Fibroblast of lung (primary cell): ENCODE measurements around the gene HUNK. TPM values are rescaled to one million over a fixed set of nuclear protein-coding genes. Genes with fewer than 3 reads are reported as not detected.

Source experiments
- DNase-seq, 2 donors: peaks; one replicate each; pipeline versions ENCODE4 v3.0.0 to v3.0.0-alpha.2; 2010; ENCODE audit warnings: low read depth in 2 of 2
- H2AFZ ChIP-seq: 2 replicates; pipeline ENCODE4 v1.5.1; 2012; ENCODE audit warnings: low read length, control low read depth, inconsistent platforms
- H3K27ac ChIP-seq: 2 replicates; pipeline ENCODE4 v1.5.1; 2011; ENCODE audit warnings: low read length, control low read depth; ENCODE audit not compliant: insufficient read depth
- H3K27me3 ChIP-seq: 2 replicates; pipeline ENCODE4 v1.5.1; 2011; ENCODE audit warnings: mild to moderate bottlenecking, low read length; ENCODE audit not compliant: control insufficient read depth, insufficient read depth
- H3K36me3 ChIP-seq: 2 replicates; pipeline ENCODE4 v1.5.1; 2011; ENCODE audit warnings: low read length; ENCODE audit not compliant: control insufficient read depth, insufficient read depth
- H3K4me1 ChIP-seq: 2 replicates; pipeline ENCODE4 v1.5.1; 2011; ENCODE audit warnings: low read length; ENCODE audit not compliant: control insufficient read depth, insufficient read depth; ENCODE audit errors: extremely low read depth
- H3K4me2 ChIP-seq: 2 replicates; pipeline ENCODE4 v1.5.1; 2011; ENCODE audit warnings: low read length, control low read depth; ENCODE audit not compliant: insufficient read depth; ENCODE audit errors: extremely low read depth
- H3K4me3 ChIP-seq, 4 experiments: fragments of 200-600 bp in 1 of 4; sonication (generic) in 1 of 4; replicated peaks in 1 of 4; 2 replicates each; pipeline ENCODE4 v1.5.1; 2011 to 2016; ENCODE audit warnings: low read length in 4 of 4, low read depth in 3 of 4, mild to moderate bottlenecking in 3 of 4, control low read depth in 2 of 4, inconsistent platforms in 1 of 4, mixed read lengths in 1 of 4; ENCODE audit not compliant: insufficient read depth in 1 of 4; ENCODE audit errors: control extremely low read depth in 1 of 4
- H3K79me2 ChIP-seq: 2 replicates; pipeline ENCODE4 v1.5.1; 2012; ENCODE audit warnings: mild to moderate bottlenecking, low read length, inconsistent platforms; ENCODE audit not compliant: control insufficient read depth, insufficient read depth
- H3K9ac ChIP-seq: 2 replicates; pipeline ENCODE4 v1.5.1; 2011; ENCODE audit warnings: mild to moderate bottlenecking, low read length, control low read depth; ENCODE audit not compliant: insufficient read depth
- H3K9me3 ChIP-seq: 2 replicates; pipeline ENCODE4 v1.5.1; 2012; ENCODE audit warnings: low read depth, low read length; ENCODE audit not compliant: control insufficient read depth, insufficient read depth
- H4K20me1 ChIP-seq: 2 replicates; pipeline ENCODE4 v1.5.1; 2011; ENCODE audit warnings: low read length; ENCODE audit not compliant: control insufficient read depth, insufficient read depth; ENCODE audit errors: extremely low read depth
- CTCF ChIP-seq, 2 donors: IDR thresholded peaks in 1 of 2; conservative IDR thresholded peaks in 1 of 2; 1 replicate in 1 of 2; 2 replicates in 1 of 2; pipeline ENCODE4 v1.5.1; 2011 to 2012; ENCODE audit warnings: low read length in 2 of 2, control low read depth in 1 of 2, inconsistent platforms in 1 of 2, low read depth in 1 of 2, mild to moderate bottlenecking in 1 of 2
- EZH2 ChIP-seq: IDR thresholded peaks from 2 replicates; pipeline ENCODE4 v1.5.1; 2012; ENCODE audit warnings: low read length, control low read depth, mild to moderate bottlenecking; ENCODE audit errors: missing control alignments
- polyA plus RNA-seq, 2 donors: library from polyadenylated mRNA; depleted of rRNA in 1 of 2; stranded (reverse) in 1 of 2; unstranded in 1 of 2; fragments of >200 nt; gene quantifications; 2 replicates each; pipeline ENCODE4 v1.2.1, GENCODE V29; 2011 to 2012; ENCODE audit warnings: missing spikeins in 1 of 2
- total RNA-seq: library from RNA; depleted of rRNA; stranded (reverse); fragments of >200 nt; gene quantifications from 2 replicates; pipeline ENCODE4 v1.2.1, GENCODE V29; 2014

HUNK gene
- total and polyA plus RNA-seq, 2 donors (not counting 1 experiment from before 2014, with no cell fraction given): 0.09 to 0.33 TPM

DNA sequence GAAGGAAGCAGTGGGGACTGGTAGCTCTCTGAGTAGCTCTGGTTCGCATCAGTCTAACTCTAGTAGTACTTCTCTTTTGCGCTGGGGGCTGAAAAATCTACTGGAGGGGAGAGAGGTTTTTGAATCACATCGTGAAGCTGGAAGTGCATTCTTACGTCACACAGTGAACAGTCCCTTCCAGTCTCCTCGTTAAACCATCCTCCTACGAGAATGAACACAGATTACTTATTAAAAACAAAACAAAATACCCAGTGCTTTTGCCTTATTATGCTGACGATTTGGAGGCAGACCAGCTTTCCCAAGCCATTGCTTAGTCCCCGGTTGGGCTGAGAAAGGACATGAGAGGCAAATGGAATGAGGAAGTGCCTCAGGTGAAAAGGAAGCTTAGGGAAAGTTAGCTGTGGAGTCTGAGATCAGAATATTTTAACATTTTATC lies 16.1 kb downstream of the HUNK start:
- Histone ChIP-seq H3K27ac (no peak overlapping the region), H3K4me1 (no peaks in the 10 kb centered on the region), H3K27me3 (no peaks in the 10 kb centered on the region), H2AFZ (no peak overlapping the region), H4K20me1 (no peaks in the 10 kb centered on the region), H3K9me3 (no peaks in the 10 kb centered on the region), H3K4me3 (no peak overlapping the region), H3K36me3 (no peaks in the 10 kb centered on the region), H3K9ac (no peak overlapping the region), H3K79me2 (no peaks in the 10 kb centered on the region), H3K4me2 (no peak overlapping the region)
- no peak for TF ChIP-seq EZH2
- no peak for TF ChIP-seq CTCF (conservative IDR thresholded peaks at IDR 0.05 in 1 of 2, IDR thresholded peaks at IDR 0.05 in 1 of 2; ENCODE audit: low read depth in 1 of 2, low read length in 2 of 2)
- DNase-seq: no peak

DNA sequence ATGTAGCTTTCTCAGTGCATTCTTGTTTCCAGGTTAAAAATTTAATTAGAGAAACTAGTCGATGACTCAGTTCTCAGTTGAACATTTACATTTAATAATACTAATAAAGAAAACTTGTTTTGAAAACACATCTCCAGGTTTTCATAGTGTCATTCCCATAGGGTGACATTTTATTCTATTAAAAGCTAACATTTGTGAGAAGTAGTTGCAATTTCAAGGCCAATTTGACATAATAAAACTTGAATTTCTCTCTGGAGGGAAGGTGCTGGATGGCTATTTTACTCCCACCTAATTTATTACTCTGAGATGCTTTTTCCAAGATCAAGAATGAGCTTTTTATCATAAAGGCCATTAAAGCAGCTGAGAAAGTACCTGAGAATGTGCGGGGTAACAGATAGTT lies 16.6 kb downstream of the HUNK start:
- Histone ChIP-seq H3K9ac (no peak overlapping the region), H3K36me3 (no peaks in the 10 kb centered on the region), H3K4me1 (no peaks in the 10 kb centered on the region), H3K9me3 (no peaks in the 10 kb centered on the region), H2AFZ (no peak overlapping the region), H3K27ac (no peak overlapping the region), H3K4me3 (no peak overlapping the region), H3K4me2 (no peak overlapping the region), H4K20me1 (no peaks in the 10 kb centered on the region), H3K79me2 (no peaks in the 10 kb centered on the region), H3K27me3 (no peaks in the 10 kb centered on the region)
- no peak for DNase-seq
- TF ChIP-seq EZH2 (no peak), CTCF (conservative IDR thresholded peaks at IDR 0.05 in 1 of 2, IDR thresholded peaks at IDR 0.05 in 1 of 2; ENCODE audit: low read depth in 1 of 2, low read length in 2 of 2) (no peak)

DNA sequence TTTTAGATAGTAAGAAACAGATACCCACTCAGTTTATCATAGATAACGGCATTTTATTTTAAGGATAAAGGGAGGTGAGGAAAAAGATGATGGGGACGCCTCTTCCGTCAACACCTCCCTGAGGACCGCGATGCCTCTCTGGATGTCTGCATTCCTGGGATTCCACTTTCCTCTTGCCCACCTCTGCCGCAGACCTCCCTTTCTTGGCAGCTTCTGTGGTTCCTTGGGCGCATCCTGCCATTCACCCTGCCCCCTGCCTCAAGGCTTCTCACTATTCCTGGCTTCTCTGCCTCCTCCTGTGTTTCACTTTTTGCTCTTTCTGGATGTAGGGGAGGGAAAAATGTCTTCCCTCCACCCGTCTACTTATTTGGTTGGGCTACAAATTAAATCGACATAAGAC lies 19.9 kb downstream of the HUNK start:
- Histone ChIP-seq H2AFZ (no peak overlapping the region), H4K20me1 (no peaks in the 10 kb centered on the region), H3K4me2 (no peak overlapping the region), H3K9ac (no peak overlapping the region), H3K4me1 (no peaks in the 10 kb centered on the region), H3K4me3 (no peak overlapping the region), H3K36me3 (no peaks in the 10 kb centered on the region), H3K9me3 (no peaks in the 10 kb centered on the region), H3K79me2 (no peaks in the 10 kb centered on the region), H3K27me3 (no peaks in the 10 kb centered on the region), H3K27ac (no peak overlapping the region)
- DNase-seq: no peak
- TF ChIP-seq EZH2 (no peak), CTCF (conservative IDR thresholded peaks at IDR 0.05 in 1 of 2, IDR thresholded peaks at IDR 0.05 in 1 of 2; ENCODE audit: low read depth in 1 of 2, low read length in 2 of 2) (no peak)
